Measurements from ENCODE around the gene LRP8.

LRP8 gene

DNA sequence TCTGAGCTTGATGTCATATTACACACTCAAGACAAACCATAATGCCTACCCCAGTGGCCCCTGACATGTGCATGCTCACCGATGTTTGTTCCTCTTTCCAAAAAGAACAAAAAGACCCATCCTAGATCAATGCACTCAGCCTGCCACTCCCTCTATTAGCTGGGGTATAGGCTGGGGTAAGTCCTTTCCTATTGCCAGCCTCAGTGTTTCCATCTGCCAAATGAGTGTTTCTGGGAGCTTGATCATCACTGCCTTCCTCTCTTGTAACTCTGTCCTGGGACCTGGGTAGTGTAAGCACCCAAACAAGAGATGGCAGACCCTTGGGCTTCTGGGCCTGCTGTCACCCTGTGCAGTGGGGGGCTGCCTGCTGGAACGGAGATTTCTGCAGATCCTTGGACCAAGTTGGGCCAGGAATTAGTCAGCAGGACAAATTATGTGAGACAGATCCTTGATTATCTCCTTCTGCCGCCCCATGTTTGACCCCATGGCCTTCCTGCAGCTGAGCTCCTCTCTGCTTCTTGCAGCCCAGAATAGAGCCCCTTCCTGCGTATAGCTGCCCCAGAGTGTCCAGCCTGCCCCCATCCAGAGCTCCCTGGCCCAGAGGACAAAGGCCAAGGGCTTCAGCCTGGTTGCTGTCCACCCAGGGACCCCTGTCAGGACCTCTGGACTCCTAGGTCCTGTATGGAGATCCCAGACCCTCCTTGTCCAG, 31.5 kb upstream of the LRP8 start:
- DNase-seq, result no peak

DNA sequence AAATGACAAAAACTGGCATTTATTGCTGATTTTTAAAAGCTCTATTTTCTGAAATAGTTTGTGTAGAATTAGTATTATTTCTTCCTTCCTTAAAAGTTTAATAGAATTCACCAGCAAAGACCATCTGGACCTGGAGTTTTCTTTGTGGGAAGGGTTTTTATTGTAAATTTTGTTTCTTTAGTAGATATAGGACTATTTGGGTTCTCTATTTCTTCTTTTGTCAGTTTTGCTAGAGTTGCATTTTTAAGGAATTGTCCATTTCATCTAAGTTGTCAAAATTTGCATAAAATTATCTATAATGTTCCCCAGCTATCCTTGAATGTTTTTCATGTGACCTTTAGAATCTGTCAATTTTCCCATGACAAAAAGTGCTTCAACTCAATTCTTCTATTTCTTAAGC, 28.8 kb upstream of the LRP8 start:
- no peak for DNase-seq

DNA sequence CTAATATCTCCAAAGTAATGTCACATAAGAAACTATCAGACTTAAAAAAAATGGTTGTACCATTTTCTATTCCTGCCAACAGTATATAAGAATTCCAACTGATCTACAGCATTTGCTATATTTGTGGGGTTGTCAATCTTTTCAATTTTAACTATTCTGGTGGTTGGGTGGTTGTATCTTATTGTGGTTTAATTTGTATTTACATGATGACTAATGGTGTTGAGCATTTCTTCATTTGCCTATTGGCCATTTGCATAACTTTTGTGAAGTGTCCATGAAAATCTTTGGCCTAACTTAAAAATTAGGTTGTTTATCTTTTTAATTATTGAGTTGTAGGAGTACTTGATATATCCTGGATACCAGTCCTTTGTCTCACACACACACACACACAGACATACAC, 26.2 kb upstream of the LRP8 start:
- DNase-seq, result no peak

DNA sequence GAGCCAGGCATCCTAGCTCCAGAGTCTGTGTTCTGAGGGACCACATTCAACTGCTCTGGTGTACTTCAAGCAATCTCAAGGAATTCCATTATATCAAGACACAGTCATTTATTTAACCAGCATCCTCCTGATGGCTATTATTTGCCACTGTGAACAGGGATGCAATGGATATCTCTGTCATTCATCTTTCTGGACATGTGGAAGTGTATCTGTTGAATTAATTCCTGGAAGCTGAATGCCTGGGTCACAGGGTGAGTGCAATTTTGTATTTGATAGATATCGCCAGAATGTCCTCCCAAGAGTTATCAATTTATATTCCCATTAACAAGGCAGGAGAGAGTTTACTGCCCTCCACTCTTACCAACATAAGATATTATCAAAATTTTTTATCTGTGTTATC, 24.7 kb upstream of the LRP8 start:
- no peak for DNase-seq

DNA sequence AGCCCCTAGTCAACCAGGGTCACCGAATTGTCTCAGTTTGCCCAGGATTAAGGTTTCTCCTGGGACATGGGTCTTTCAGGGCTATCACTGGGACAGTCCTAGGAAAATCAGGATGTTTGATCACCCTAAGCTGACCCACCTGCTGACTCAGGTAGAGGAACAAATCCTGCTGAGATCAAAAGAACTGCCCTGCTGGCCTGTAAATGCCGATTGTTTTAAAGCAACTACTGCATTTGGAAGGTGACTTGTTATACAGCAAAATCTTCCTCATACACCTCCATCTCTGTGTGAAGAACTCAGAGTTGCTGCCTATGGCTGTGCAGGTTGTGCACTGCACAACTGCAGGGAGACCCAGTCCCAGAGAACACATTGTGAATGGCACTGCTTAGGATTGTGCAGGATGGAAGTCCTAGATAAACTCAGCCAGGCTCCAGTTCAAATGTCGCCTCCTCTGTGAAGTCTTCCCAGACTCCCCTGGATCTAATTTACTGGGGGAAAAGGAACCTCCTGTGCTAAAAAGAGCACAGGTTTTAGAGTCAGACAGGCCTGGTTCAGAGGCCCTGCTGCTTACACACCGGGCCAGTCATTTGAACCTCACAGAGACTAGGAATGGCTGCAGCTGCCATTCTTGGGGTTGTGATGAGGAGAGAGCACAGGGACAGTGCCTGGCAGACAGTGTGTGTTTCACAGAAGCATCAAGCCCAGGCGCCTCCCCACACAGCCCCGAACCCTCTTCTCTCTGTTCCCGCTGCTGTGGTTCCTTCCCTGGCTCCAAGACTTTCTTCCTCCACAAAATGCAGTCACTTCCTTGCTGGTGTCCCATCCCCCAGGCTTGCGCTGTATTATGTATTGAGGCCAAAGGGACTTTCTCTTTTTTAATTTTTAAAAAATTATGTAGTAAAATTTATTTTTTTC, 23.2 kb upstream of the LRP8 start:
- no peak for DNase-seq

DNA sequence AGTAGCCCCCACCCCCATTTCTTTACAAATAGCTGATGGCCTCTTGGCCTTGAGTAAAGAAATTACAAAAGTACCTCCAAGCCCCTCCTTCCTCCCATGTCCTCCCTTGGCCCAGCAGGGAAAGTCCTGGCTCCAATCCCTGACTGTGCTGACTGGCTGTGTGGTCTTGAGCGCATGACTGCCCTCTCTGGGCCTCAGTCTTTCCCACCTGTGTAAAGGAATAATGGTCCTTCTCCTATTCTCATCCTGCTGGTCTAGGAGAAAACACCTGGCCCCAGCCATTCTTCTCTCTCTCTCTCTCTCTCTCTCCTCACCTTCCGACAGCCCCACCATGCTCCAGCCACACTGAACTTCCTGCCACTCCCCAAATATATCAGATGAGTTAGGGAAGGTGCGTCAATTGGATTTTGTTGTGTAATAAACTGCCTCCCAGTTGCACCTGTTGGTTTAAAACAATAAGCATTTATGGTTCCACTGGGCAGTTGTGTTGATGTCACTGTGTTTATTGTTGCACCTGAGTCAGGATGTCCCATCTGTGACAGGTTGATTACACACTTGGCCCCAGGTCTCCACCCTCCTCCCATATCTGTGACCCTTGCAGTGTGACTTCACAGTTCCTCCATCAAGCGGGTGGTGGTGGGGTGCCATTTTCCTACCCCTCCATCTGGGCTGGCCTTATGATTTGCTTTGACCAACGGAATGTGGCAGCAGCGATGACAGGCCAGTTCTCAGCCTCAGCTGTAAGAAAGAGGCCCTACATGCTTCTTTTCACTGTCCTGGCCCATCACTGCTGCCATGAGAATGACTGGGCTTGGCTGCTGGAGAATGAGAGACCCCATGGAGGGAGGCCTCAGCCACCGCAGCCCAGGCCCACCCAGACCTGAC, 22.3 kb upstream of the LRP8 start:
- no peak for DNase-seq

DNA sequence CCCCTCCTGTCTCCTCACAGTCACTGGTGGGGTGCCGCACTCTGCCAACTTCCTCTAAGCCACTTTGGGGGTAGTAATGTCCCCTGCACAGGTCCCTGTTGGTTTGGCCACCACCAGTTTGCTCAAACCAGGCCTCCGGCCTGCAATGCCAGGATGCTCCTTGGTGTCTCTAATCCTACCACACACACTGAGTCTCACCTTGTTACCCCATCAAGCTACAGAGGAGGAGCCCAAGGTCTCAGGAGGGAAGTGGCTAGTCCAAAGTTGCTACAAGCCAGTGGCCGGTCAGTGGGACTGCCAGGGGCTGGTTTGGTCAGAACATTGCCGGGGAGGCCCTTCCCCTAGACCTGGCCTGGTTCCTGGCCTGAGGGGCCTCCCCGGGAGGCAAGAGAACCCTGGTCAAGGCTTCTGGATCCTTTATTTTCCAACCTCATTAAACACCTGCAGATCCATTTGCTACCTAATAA, 21.5 kb upstream of the LRP8 start:
- no peak for DNase-seq

DNA sequence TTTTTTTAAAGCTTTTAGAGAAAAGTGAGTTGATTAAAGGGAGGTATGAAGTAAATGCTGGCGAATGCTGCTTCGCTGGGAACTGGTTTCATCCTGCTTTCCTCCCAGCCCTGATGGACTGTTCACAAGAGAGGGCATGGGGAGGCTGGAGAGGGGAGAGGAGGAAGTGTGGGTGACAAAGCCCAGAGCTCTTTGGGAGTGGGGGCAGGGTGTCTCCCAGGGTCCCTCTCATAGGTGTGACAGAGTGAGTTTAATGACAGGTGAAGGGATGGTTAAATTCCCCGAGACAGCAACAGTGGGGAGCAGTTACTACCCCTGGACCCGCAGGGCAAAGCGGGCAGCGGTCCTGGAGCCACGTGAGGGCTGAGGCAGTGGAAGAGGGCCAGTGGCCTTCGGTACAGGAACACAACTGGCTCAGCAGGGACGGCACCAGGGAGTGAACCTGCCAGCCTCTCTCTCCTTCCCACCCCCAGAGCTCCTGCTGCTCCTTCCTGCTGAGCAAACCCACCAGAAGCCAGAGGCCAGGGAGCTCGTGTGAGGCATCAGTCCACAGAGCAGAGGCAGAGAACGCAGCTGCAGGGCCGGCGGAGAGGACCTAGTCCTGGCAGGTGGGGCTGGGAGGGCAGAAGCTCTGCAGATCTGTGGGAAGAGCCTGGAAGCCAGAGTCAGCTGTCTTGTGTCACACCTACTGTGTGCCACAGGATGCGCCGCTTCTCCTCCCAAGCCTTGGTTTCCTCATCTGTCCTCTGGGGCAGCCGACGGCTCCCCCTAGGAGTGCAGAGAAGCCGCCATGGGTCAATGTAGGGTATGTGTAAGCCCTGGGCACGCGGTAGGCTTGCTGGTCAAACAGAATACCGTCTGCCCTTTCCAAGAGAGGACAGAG, 20.9 kb upstream of the LRP8 start:
- no peak for DNase-seq

DNA sequence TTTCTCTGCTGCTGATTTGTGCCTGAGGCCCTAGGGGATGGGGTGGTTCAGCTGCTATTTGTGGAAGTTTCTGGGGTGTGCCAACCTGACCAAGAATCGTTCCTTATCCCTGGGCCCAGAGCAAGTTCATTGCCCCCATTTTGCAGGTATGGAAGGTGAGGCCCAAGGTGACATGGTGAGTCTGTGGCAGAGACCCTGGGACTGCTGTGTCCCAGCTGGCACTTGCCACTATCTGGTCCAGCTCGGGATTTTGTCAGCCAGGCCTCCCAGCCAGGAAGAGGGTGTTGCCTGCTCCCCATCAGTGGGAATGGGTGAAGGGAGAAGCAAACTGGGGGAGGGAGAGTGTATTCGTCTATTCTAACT, 18.9 kb upstream of the LRP8 start:
- no peak for DNase-seq

DNA sequence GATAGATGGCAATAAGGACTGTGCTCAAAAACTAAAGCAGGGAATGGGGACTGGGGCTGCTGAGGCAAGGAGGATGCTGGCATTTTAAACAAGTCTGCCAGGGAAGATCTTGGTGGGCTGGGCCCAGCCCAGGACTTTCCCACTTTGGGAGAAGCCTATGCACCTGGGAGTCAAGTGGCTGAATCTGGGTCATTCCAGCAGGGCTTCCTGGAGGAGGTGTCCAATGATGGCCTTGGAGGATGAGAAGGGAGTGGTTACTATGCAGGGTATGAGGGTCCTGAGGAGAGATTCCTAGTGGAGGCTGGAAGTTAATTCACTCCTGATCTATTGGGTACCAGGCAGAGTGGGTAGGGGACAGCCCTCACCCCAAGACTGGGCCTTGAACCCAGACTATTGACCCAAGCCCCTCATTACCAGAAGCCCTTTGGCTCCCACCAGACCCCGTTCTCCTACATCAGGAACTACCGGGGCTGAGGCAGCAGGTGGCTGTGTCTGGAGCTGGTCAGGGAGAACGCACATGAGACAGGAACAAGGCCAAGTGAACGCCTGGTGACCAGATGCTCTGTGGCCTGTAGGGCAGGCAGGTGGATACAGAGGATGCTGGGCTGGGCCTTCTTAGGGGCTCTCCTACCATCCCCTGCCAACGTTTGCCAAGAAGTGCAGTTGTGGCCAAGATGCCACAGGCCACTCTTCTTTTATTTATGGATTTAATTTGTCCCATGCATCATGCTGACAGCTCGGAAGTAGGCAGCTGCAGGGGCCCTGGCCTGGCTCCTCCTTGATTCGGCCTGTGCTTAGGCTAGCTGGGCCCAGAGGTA, 18.3 kb upstream of the LRP8 start:
- no peak for DNase-seq

DNA sequence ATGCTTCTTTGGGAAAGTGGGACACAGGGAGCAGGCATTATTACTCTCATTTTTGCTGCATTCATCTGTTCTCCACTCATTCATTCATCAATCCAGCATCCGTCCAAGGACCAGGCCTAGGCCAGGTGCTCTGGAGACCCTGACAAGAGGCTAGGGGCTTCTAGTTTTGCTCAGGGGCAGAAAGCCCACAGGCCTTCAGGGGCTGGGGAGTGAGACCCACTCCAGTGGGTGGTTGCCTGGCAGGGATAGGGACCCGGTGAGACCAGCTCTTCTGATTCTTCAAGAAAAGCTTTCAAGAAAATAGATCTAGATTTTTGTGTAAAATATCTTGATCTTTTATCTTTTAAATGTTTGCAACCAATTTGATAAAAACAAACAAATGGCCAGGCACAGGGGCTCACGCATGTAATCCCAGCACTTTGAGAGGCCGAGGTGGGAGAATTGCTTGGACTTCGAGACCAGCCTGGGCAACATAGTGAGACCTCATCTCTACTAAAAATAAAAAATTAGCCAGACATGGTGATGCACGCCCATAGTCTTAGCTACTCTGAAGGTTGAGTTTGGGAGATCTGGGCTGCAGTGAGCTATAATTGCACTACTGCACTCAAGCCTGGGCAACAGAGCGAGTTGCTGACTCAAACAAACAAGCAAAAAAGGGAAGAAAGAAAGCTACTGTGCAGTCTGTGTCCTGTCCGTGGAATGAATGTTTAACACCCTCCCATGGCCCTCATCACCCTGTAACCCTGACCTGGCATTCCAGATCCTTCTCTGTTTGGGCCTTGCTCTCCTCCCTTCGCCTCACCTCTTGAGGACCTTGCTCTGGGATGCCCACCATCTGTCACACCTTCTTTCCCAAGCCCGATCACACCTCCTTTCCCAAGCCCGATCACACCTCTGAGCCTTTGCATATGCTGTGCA, 17.3 kb upstream of the LRP8 start:
- DNase-seq, result no peak

DNA sequence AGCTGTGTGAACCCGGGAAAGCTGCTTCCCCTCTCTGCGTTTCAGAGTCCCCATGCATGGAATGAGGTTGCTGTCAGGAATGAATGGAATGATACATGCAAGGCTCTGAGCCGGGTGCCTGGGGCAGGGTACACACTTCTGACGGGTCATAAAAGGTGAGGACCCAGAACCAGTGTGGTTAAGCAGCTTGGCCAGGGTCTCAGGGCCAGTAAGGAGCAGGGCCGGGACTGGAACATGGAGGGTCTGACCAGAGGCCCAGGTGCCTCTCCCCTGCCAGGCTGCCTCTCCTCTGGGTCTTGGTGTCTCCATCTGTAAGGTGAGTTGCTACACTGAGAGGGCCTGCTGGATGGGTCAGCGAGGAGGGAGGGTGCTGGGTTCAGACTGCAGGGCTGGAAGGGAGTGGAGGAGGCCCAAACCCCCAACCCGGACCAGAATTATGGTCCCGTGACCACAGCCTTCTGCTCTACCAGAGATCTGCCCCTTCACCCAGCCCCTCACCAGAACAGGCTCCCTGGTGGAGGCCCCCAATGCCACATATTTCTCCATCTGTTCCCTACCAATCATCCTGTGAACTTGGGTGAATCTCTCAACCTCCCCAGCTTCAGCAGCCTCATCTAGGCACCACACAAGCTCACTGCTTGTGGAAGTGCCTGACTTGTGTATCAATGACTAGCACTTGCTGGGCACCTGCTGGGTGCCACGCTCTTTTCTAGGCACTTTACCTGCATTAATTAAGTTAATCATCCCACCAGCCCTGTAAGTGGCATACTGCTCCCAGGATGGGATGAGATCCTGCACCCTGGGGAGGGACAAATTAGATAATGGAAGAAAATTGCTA, 16.2 kb upstream of the LRP8 start:
- no peak for DNase-seq

DNA sequence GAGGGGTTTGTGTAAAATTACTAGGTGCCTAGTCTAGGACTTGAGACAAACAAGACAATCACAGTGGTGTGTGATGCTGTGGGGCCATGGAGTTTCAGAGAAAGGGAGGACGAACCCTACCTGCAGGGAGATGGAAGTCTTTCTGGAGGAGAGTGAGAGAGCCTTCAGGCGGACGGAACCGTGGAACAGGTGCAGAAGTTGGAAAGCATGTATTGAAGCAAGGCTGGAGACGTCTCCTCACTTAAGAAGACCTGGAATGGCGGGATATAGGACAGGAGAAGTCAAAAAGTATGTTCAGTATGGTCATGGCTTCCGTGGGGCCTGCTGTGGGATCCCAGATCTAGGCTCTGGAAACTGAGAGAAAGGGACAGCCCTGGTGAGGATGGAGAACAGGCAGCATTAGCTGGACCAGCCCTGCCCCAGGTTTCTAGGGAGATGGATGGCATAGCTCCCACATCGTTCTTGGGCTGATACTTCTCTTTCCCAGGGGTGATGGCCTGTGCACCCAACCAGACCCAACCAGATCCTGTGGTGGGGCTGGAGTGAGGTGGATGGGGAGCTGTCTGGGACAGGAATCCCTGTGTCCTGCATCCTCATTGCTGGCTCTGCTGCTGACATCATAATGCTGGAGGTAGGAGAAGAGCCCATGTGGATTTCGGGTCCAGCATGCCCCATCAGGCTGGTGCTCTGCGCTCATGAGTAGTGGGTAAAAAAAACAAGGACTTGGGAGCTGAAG, 15.0 kb upstream of the LRP8 start:
- DNase-seq, result no peak

DNA sequence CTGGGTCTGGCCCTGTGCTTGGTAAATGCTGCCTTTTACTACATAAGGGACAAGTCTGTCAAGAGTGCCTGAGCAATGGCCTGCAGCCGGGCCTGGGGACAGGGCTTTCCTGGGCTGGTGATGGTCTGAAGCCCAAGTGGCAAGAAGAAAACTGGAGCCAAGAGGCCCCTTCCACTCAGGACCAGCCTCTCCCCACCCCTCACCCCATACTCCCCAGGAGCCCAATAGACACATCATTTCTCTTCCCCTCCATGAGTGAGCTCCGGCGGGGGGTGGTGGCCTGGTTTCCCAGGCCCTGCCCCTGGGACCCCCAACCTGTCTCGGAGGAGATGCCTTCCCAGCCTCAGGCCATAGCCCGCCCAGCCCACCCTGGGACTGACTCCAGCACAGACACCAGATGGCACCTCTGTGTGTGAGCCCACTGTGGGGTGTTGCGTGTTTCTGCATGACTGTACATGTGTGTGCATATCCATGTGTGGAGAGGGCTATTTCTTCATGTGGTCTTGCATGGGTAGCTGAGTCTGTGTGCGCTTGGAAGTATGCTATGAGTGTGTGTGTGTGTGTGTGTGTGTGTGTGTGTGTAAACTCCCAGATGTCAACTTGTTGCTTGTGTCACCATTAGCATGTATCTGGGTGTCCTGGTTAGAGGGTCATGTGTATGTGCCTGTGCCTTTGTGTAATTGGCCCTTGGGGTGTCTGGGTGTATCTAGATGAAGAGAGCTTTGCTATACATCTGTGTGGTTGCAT, 14.3 kb upstream of the LRP8 start:
- DNase-seq, result no peak

DNA sequence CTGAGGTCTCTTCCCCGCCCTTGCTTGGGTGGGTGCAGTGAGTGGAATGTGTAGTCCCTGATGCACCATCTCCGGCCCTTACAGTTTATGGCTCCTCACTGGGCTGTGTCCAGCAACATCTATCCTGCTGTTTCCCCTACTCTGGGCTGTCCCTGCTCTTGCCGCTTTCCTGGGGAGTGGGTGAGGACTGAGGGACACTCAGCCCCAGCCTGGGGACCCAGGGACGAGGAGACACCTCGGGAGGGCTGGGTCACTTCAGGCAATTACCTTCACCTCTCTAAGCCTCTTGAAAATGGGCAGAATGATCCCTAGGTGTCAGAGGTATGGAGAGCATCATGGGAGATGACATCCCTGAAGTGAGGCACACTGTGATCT, 13.6 kb upstream of the LRP8 start:
- no peak for DNase-seq

DNA sequence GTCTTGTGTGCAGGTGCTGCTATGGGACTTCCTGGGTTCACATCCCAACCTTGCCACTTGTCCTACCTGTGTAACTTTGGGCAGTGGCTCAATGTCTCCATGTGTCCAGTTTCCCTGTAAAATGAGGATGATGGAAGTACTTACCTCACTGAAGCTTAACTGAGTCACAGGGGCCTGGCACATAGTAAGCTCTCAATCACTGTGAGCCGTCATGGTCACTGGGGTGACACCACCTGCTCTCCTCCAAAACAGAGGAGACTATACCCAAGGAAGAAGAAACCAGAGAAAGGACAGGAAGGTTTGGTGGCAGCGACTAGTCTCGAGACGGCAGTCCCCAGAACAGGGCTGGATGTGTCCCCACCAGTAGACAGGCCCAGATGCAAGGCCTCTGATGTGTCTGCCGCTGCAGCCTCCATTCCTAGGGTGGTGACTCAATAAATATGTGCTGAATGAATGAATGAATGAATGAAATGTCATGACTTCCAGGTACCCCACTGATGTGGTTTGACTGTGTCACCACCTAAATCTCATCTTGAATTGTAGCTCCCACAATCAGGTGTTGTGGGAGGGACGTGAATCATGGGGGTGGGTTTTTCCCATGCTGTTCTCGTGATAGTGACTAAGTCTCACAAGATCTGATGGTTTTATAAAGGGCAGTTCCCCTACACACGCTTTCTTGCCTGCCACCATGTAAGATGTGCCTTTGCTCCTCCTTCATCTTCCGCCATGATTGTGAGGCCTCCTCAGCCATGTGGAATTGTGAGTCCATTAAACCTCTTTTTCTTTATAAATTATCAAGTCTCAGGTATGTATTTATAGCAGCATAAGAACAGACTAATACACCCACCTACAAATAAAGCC, 13.0 kb upstream of the LRP8 start:
- DNase-seq, result no peak
